CD14-positive monocyte (primary cell): ENCODE data around the gene SLIT3. TPM values are rescaled to one million over a fixed set of nuclear protein-coding genes. Genes with fewer than 3 reads are reported as not detected.

Experiments used
- DNase-seq, 3 donors: peaks; one replicate each; pipeline ENCODE4 v3.0.0-alpha.2; 2011 to 2022
- H2AFZ ChIP-seq: 2 replicates; pipeline ENCODE4 v1.6.0; 2012; ENCODE audit warnings: mild to moderate bottlenecking, low read depth, low read length, inconsistent platforms; ENCODE audit not compliant: insufficient read depth, poor library complexity, severe bottlenecking
- H3K27ac ChIP-seq, 2 donors: 1 replicate in 1 of 2; 2 replicates in 1 of 2; pipeline ENCODE4 v1.5.1; 2012 to 2013; ENCODE audit warnings: low read length in 2 of 2, control low read depth in 1 of 2, inconsistent platforms in 1 of 2, low read depth in 1 of 2, mild to moderate bottlenecking in 1 of 2
- H3K27me3 ChIP-seq, 2 donors: one replicate each; pipeline versions ENCODE4 v1.6.0 to v1.6.1; 2011 to 2013; ENCODE audit warnings: low read length in 2 of 2; ENCODE audit not compliant: control insufficient read depth in 2 of 2, insufficient read depth in 2 of 2
- H3K36me3 ChIP-seq, 2 donors: replicated peaks in 1 of 2; 1 replicate in 1 of 2; 2 replicates in 1 of 2; pipeline versions ENCODE4 v1.5.1 to v1.6.1; 2012 to 2013; ENCODE audit warnings: low read length in 2 of 2, control low read depth in 1 of 2, inconsistent platforms in 1 of 2, mild to moderate bottlenecking in 1 of 2; ENCODE audit not compliant: insufficient read depth in 2 of 2, control insufficient read depth in 1 of 2
- H3K4me1 ChIP-seq, 2 donors: 1 replicate in 1 of 2; 2 replicates in 1 of 2; pipeline versions ENCODE4 v1.5.1 to v1.6.1; 2012 to 2013; ENCODE audit warnings: low read length in 2 of 2, control low read depth in 1 of 2, inconsistent platforms in 1 of 2, mild to moderate bottlenecking in 1 of 2, moderate library complexity in 1 of 2; ENCODE audit not compliant: insufficient read depth in 2 of 2, control insufficient read depth in 1 of 2
- H3K4me2 ChIP-seq: replicated peaks from 2 replicates; pipeline ENCODE3; 2012; ENCODE audit warnings: low read length, moderate library complexity, mild to moderate bottlenecking; ENCODE audit not compliant: poor library complexity, severe bottlenecking; ENCODE audit errors: extremely low read depth
- H3K4me3 ChIP-seq, 3 experiments: fragments of 200-600 bp in 1 of 3; sonication (generic) in 1 of 3; replicated peaks in 1 of 3; 1 replicate in 2 of 3; 2 replicates in 1 of 3; pipeline ENCODE4 v1.5.1; 2011 to 2013; ENCODE audit warnings: low read length in 3 of 3, mild to moderate bottlenecking in 3 of 3, control low read depth in 2 of 3, low read depth in 2 of 3, inconsistent platforms in 1 of 3, moderate library complexity in 1 of 3
- H3K79me2 ChIP-seq: 2 replicates; pipeline ENCODE4 v1.6.0; 2012; ENCODE audit warnings: mild to moderate bottlenecking, control low read depth, inconsistent platforms, low read length, moderate library complexity; ENCODE audit not compliant: insufficient read depth
- H3K9ac ChIP-seq: 2 replicates; pipeline ENCODE4 v1.6.0; 2017; ENCODE audit warnings: low read length, mild to moderate bottlenecking; ENCODE audit not compliant: insufficient read depth, poor library complexity, severe bottlenecking
- H3K9me3 ChIP-seq, 2 donors: replicated peaks in 1 of 2; 1 replicate in 1 of 2; 2 replicates in 1 of 2; pipeline versions ENCODE4 v1.5.1 to v1.6.1; 2012 to 2013; ENCODE audit warnings: low read length in 2 of 2, control low read depth in 1 of 2; ENCODE audit not compliant: control insufficient read depth in 1 of 2, insufficient read depth in 1 of 2
- H4K20me1 ChIP-seq: 2 replicates; pipeline ENCODE4 v1.6.0; 2012; ENCODE audit warnings: mild to moderate bottlenecking, low read length, control low read depth, moderate library complexity; ENCODE audit not compliant: insufficient read depth
- H3K27ac Mint-ChIP-seq, 7 donors: one replicate each; pipeline ENCODE4 v1.8.0; 2020; ENCODE audit warnings: mild to moderate bottlenecking in 7 of 7, mixed read lengths in 7 of 7, moderate library complexity in 6 of 7, inconsistent platforms in 2 of 7
- H3K27me3 Mint-ChIP-seq, 3 donors: one replicate each; pipeline ENCODE4 v1.8.0; 2021 to 2022; ENCODE audit warnings: low read depth in 3 of 3, mild to moderate bottlenecking in 3 of 3, mixed read lengths in 3 of 3, moderate library complexity in 3 of 3, inconsistent platforms in 1 of 3
- H3K36me3 Mint-ChIP-seq, 2 donors: one replicate each; pipeline ENCODE4 v1.8.0; 2020; ENCODE audit warnings: mixed read lengths in 2 of 2, inconsistent platforms in 1 of 2, mild to moderate bottlenecking in 1 of 2
- H3K4me1 Mint-ChIP-seq: one replicate; pipeline ENCODE4 v1.8.0; 2020; ENCODE audit warnings: mild to moderate bottlenecking, mixed read lengths
- H3K4me3 Mint-ChIP-seq, 2 donors: one replicate each; pipeline ENCODE4 v1.8.0; 2020; ENCODE audit warnings: mild to moderate bottlenecking in 2 of 2, mixed read lengths in 2 of 2, moderate library complexity in 1 of 2
- H3K9me3 Mint-ChIP-seq, 7 donors: one replicate each; pipeline ENCODE4 v1.8.0; 2020 to 2022; ENCODE audit warnings: mixed read lengths in 7 of 7, mild to moderate bottlenecking in 6 of 7, moderate library complexity in 6 of 7, inconsistent platforms in 2 of 7
- WGBS: methylation state at CpG from one replicate; pipeline ENCODE4 v1.1.5; 2013; ENCODE audit warnings: missing lambda C conversion rate; ENCODE audit not compliant: insufficient coverage; 5-methylcytosine and 5-hydroxymethylcytosine counted together
- intact Hi-C, 2 donors: fragments of 100-400 bp; cut with micrococcal nuclease; formaldehyde crosslinking; loops; one replicate each; pipeline versions ENCODE4 v1.15.0 to v1.15.1; 2023
- polyA plus RNA-seq, 3 donors: library from polyadenylated mRNA; depleted of rRNA in 1 of 3; unstranded in 2 of 3; stranded (reverse) in 1 of 3; fragments of 300-500 nt in 2 of 3; fragments of >200 nt in 1 of 3; fragmentation: Illumina TruSeq in 2 of 3; gene quantifications; 1 replicate in 2 of 3; 2 replicates in 1 of 3; pipeline ENCODE4 v1.2.3, GENCODE V29; 2012 to 2021
- TF ChIP-seq, protein P1 (sequence below): fragments of 200-600 bp; IDR thresholded peaks from one replicate; pipeline ENCODE4 v1.8.0; 2022; ENCODE audit warnings: antibody characterized with exemption, mild to moderate bottlenecking

Gene SLIT3
- polyA plus RNA-seq, 3 donors = not detected

GRCh38 chr5:168790002-168790635 is 510.8 kb downstream of the SLIT3 start:
- Histone ChIP-seq H3K9me3 (no peaks in the 10 kb centered on the region), H4K20me1 (no peaks in the 10 kb centered on the region), H3K9ac (no peak overlapping the region), H3K4me3 (no peak overlapping the region), H3K4me2 (peak overlapping the region; percentile 3), H2AFZ (no peak overlapping the region), H3K4me1 (peaks cover 8 to 20% of the 10 kb centered on the region in 2 donors), H3K27ac (no peak overlapping the region), H3K27me3 (no peaks in the 10 kb centered on the region), H3K79me2 (no peaks in the 10 kb centered on the region), H3K36me3 (no peaks in the 10 kb centered on the region)
- TF ChIP-seq, protein P1, sequence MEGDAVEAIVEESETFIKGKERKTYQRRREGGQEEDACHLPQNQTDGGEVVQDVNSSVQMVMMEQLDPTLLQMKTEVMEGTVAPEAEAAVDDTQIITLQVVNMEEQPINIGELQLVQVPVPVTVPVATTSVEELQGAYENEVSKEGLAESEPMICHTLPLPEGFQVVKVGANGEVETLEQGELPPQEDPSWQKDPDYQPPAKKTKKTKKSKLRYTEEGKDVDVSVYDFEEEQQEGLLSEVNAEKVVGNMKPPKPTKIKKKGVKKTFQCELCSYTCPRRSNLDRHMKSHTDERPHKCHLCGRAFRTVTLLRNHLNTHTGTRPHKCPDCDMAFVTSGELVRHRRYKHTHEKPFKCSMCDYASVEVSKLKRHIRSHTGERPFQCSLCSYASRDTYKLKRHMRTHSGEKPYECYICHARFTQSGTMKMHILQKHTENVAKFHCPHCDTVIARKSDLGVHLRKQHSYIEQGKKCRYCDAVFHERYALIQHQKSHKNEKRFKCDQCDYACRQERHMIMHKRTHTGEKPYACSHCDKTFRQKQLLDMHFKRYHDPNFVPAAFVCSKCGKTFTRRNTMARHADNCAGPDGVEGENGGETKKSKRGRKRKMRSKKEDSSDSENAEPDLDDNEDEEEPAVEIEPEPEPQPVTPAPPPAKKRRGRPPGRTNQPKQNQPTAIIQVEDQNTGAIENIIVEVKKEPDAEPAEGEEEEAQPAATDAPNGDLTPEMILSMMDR = no peak
- Mint-ChIP-seq H3K36me3 (no peaks in the 10 kb centered on the region), H3K4me3 (peak overlapping the region in 1 of 2 donors; percentile 67), H3K9me3 (no peaks in the 10 kb centered on the region), H3K4me1 (peaks cover 28% of the 10 kb centered on the region), H3K27me3 (peaks cover 0 to 4% (median 2%) of the 10 kb centered on the region in 3 donors), H3K27ac (peak overlapping the region in 3 of 7 donors; percentile 1 to 52 (median 9))
- intact Hi-C loops = no loop called here
- WGBS = 82% methylated on average over 4 of the region's 5 CpGs
- DNase-seq = peak in 2 of 3 donors; percentile 15 to 19

DNA sequence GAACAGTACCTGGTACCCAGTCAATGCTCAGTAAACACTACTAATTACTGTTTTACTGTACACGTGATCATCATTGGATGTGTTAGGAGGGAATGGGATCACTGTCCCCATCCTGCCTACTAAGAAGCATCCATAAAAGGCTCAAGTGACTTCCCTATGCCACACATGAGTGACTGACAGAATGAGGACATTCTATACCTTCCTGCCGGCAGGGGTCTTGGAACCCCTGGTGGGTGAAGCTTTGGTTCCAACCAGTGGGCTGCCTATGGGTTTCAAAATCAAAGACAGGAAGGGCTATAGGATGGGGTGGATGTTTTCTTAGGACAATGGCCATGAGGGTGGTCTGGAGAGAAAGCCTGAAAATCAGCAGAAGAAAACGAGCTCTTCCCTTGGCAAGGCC is 512.2 kb downstream of the SLIT3 start:
- H3K79me2 ChIP-seq = no peaks in the 10 kb centered on the region
- no peaks in the 10 kb centered on the region for H3K36me3 ChIP-seq
- Mint-ChIP-seq H3K27ac (no peak overlapping the region), H3K36me3 (no peaks in the 10 kb centered on the region), H3K4me1 (peaks cover 24% of the 10 kb centered on the region), H3K4me3 (no peak overlapping the region), H3K9me3 (no peaks in the 10 kb centered on the region), H3K27me3 (peaks cover 0 to 4% (median 3%) of the 10 kb centered on the region in 3 donors)
- intact Hi-C loops = no loop called here
- H3K27me3 ChIP-seq = no peaks in the 10 kb centered on the region
- TF ChIP-seq, protein P1 = no peak
- H3K4me2 ChIP-seq = no peak overlapping the region
- H3K9me3 ChIP-seq = no peaks in the 10 kb centered on the region
- WGBS = no CpG with 5 or more reads among the region's 3 CpGs
- H3K4me1 ChIP-seq = peaks cover 8 to 20% of the 10 kb centered on the region in 2 donors
- H3K4me3 ChIP-seq = no peak overlapping the region
- no peak for DNase-seq
- no peak overlapping the region for H2AFZ ChIP-seq
- no peak overlapping the region for H3K9ac ChIP-seq
- no peak overlapping the region for H3K27ac ChIP-seq
- H4K20me1 ChIP-seq = no peaks in the 10 kb centered on the region
